Measurements from ENCODE around the gene PALLD. TPM values are rescaled to one million over a fixed set of nuclear protein-coding genes. Genes with fewer than 3 reads are reported as not detected.

The PALLD gene
- total RNA-seq, 2 experiments from 2014 or later: 1.5 to 3.7 TPM

DNA sequence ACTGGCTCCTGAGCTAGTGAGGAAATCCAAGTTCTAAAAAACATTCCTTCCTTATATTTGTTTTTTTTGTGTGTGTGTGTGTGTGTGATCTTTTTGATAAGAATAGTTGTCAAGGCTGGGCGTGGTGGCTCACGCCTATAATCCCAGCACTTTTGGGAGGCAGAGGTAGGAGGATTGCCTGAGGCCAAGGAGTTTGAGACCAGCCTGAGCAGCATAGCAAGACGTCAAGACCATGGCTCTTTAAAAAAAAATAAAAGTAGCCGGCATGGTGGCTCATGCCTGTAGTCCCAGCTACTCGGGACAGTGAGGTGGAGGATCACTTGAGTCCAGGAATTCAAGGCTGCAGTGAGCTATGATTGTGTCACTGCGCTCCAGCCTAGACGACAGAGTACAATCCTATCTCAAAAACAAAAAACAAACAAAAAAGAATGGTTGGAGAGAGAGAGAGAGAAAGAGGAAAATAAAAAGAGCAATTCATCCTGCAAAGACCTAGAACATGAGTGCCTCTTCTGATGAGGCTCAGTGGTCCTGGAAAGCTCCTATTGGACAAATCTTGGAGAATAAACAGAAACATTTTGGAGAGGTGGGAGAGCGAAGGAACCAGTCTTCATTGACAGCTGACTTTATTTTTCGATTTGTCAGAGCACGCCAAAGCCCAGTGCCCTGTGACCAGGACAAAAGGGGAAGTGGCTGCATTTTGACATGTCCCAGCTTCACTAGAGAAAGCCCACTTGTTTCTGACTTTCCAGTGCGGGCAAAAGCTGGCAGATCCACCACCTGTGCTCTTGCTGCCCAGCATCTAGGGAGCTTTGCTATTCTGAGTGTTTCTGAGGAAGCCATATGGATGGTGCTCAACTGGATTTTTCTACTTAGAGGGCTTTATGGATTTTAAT lies 244.7 kb downstream of the PALLD start:
- Mint-ChIP-seq H3K4me3 (no peak overlapping the region), H3K9me3 (ENCODE audit: low read depth) (no peaks in the 10 kb centered on the region), H3K4me1 (no peaks in the 10 kb centered on the region), H3K36me3 (no peaks in the 10 kb centered on the region), H3K27ac (no peak overlapping the region), H3K27me3 (peaks cover 37% of the 10 kb centered on the region)
- CTCF ChIA-PET: no interaction called here
- DNase-seq: no peak
- no peak for ATAC-seq

- H3K4me3 Mint-ChIP-seq: no peak overlapping the region
- H3K27me3 Mint-ChIP-seq: peaks cover 39% of the 10 kb centered on the region
- DNase-seq (no peak), ATAC-seq (no peak)
- no peaks in the 10 kb centered on the region for H3K36me3 Mint-ChIP-seq
- H3K4me1 Mint-ChIP-seq: no peaks in the 10 kb centered on the region
- CTCF ChIA-PET: no interaction called here
- H3K27ac Mint-ChIP-seq: no peak overlapping the region
- no peaks in the 10 kb centered on the region for H3K9me3 Mint-ChIP-seq (ENCODE audit: low read depth)
These were observed 246.3 kb downstream of the PALLD start for GRCh38 chr4:168743131-168743530.

DNA sequence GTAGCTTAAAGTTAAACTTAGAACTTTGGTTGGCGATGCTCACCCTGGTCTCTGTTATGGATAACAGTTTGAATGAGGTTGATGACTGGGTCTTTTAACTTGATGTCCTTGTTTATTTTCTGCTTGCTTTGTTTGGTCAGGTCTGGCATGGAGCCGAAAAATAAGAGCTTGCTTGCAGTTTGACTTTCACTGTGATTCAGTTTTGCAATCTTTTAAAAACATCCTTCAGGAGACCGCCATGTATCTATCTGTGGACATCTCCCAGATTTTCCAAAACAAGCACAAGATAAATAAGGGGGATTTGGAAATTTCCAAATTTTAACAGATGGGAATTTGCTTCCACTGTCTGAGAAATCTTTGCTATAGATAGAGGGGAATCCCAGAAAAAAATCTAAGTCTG lies 246.7 kb downstream of the PALLD start:
- CTCF ChIA-PET: no interaction called here
- H3K9me3 Mint-ChIP-seq (ENCODE audit: low read depth): no peaks in the 10 kb centered on the region
- no peaks in the 10 kb centered on the region for H3K36me3 Mint-ChIP-seq
- H3K4me3 Mint-ChIP-seq: no peak overlapping the region
- H3K4me1 Mint-ChIP-seq: no peaks in the 10 kb centered on the region
- H3K27me3 Mint-ChIP-seq: peaks cover 39% of the 10 kb centered on the region
- DNase-seq: no peak
- no peak overlapping the region for H3K27ac Mint-ChIP-seq
- ATAC-seq: no peak

- no peak overlapping the region for H3K27ac Mint-ChIP-seq
- DNase-seq (no peak), ATAC-seq (no peak)
- CTCF ChIA-PET: no interaction called here
- H3K36me3 Mint-ChIP-seq: no peaks in the 10 kb centered on the region
- peaks cover 38% of the 10 kb centered on the region for H3K27me3 Mint-ChIP-seq
- no peaks in the 10 kb centered on the region for H3K9me3 Mint-ChIP-seq (ENCODE audit: low read depth)
- no peak overlapping the region for H3K4me3 Mint-ChIP-seq
- no peaks in the 10 kb centered on the region for H3K4me1 Mint-ChIP-seq
These were observed 247.2 kb downstream of the PALLD start for GRCh38 chr4:168744021-168744420.

GRCh38 chr4:168748807-168749206 lies 252.0 kb downstream of the PALLD start:
- peaks cover 12% of the 10 kb centered on the region for H3K27me3 Mint-ChIP-seq
- CTCF ChIA-PET: no interaction called here
- ATAC-seq (no peak), DNase-seq (no peak)
- no peaks in the 10 kb centered on the region for H3K36me3 Mint-ChIP-seq
- no peaks in the 10 kb centered on the region for H3K9me3 Mint-ChIP-seq (ENCODE audit: low read depth)
- no peak overlapping the region for H3K4me3 Mint-ChIP-seq
- no peak overlapping the region for H3K27ac Mint-ChIP-seq
- H3K4me1 Mint-ChIP-seq: no peaks in the 10 kb centered on the region

GRCh38 chr4:168751263-168752225 lies 254.7 kb downstream of the PALLD start:
- H3K27ac Mint-ChIP-seq: no peak overlapping the region
- CTCF ChIA-PET: no interaction called here
- no peak overlapping the region for H3K4me3 Mint-ChIP-seq
- H3K4me1 Mint-ChIP-seq: peaks cover 3% of the 10 kb centered on the region
- DNase-seq (no peak), ATAC-seq (no peak)
- no peaks in the 10 kb centered on the region for H3K9me3 Mint-ChIP-seq (ENCODE audit: low read depth)
- H3K27me3 Mint-ChIP-seq: peaks cover 9% of the 10 kb centered on the region
- no peaks in the 10 kb centered on the region for H3K36me3 Mint-ChIP-seq

DNA sequence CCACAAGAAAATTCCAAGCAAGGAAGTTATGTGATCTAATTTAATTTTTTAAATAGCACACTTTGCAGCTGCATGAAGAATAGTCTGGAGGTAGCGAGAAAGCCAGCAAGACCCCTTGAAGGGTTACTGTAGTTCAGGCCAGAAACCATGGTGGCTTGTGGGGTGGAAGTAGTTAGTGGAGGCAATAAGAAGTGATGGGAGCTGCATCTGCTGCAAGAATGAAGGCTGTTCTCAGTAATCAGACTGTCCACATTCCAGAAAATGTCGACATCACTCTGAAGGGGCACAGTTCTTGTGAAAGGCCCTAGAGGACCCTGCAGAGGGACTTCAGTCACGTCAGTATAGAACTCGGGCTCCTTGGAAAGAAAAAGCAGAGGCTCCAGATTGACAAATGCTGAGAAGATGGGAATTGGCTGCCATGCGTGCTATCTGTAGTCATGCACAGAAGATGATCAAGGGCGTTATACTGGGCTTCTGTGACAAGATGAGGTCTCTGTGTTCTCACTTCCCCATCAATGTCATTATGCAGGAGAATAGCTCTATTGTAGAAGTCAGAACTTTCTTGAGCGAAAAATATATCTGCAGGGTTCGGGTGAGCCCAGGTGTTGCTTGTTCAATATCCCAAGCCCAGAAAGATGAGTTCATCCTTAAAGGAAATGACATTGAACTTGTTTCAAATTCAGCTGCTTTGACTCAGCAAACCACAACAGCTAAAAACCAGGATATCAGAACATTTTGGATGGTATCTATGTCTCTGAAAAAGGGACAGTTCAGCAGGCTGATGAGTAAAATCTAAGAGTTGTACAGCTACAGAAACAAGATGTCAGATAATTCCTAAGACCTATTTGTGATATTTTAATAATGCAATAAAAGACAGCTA lies 259.0 kb downstream of the PALLD start:
- H3K36me3 Mint-ChIP-seq: no peaks in the 10 kb centered on the region
- CTCF ChIA-PET: no interaction called here
- H3K27me3 Mint-ChIP-seq: peaks cover 11% of the 10 kb centered on the region
- no peaks in the 10 kb centered on the region for H3K9me3 Mint-ChIP-seq (ENCODE audit: low read depth)
- H3K4me1 Mint-ChIP-seq: peaks cover 13% of the 10 kb centered on the region
- no peak for DNase-seq
- H3K4me3 Mint-ChIP-seq: no peak overlapping the region
- H3K27ac Mint-ChIP-seq: no peak overlapping the region
- ATAC-seq: no peak

DNA sequence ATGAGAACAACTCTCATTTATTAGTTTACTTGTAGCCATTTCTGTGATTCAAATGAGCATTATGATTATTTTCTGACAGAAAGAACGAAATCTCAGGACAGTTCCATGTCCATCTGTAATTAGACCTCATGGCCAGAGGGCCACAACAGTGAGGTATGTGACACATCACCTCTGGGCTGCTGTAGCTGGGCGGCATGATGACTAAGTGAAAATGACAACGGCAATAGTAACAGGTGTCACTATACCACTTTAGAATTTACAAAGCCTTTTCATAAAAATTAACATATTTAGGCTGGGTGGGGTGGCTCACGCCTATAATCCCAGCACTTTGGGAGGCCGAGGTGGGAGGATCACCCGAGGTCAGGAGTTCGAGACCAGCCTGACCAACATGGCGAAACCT lies 260.6 kb downstream of the PALLD start:
- Mint-ChIP-seq H3K36me3 (no peaks in the 10 kb centered on the region), H3K9me3 (ENCODE audit: low read depth) (no peaks in the 10 kb centered on the region), H3K4me1 (peaks cover 13% of the 10 kb centered on the region), H3K27ac (no peak overlapping the region), H3K4me3 (no peak overlapping the region), H3K27me3 (peaks cover 9% of the 10 kb centered on the region)
- DNase-seq (no peak), ATAC-seq (no peak)
- CTCF ChIA-PET: interaction anchor here (0.6 kb wide), 1 partner anchor 326 kb away, joined by 3 read pairs; no protein-coding TSS in a partner anchor

- ATAC-seq (no peak), DNase-seq (no peak)
- Mint-ChIP-seq H3K9me3 (ENCODE audit: low read depth) (no peaks in the 10 kb centered on the region), H3K4me3 (no peak overlapping the region), H3K27ac (no peak overlapping the region), H3K36me3 (no peaks in the 10 kb centered on the region), H3K27me3 (peaks cover 9% of the 10 kb centered on the region), H3K4me1 (peaks cover 13% of the 10 kb centered on the region)
- CTCF ChIA-PET: no interaction called here
These were observed 261.6 kb downstream of the PALLD start for GRCh38 chr4:168758351-168758876.

DNA sequence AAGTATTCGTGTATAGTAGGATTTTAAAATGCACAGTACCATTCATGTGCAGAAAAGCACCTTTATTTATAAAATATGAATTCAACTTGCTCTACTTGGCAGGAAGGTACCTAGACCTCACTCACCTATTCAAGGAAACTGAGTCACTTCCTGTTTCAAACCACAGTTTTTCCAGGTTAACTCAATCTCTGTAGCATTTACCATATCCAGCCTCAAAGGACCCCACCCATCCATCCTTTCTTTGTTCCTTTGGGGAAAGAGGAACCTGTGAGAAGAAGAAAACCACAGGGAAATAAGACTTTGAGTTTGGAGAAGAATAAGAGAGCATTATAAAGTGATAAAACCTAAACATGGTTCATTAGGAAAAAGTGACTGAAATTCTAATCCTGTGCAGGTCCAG lies 262.5 kb downstream of the PALLD start:
- CTCF ChIA-PET: no interaction called here
- Mint-ChIP-seq H3K36me3 (no peaks in the 10 kb centered on the region), H3K4me3 (no peak overlapping the region), H3K9me3 (ENCODE audit: low read depth) (no peaks in the 10 kb centered on the region), H3K27me3 (peaks cover 8% of the 10 kb centered on the region), H3K4me1 (peaks cover 13% of the 10 kb centered on the region), H3K27ac (no peak overlapping the region)
- no peak for ATAC-seq
- no peak for DNase-seq

- peaks cover 13% of the 10 kb centered on the region for H3K4me1 Mint-ChIP-seq
- no peaks in the 10 kb centered on the region for H3K36me3 Mint-ChIP-seq
- H3K4me3 Mint-ChIP-seq: no peak overlapping the region
- CTCF ChIA-PET: no interaction called here
- H3K27me3 Mint-ChIP-seq: peaks cover 8% of the 10 kb centered on the region
- no peaks in the 10 kb centered on the region for H3K9me3 Mint-ChIP-seq (ENCODE audit: low read depth)
- no peak overlapping the region for H3K27ac Mint-ChIP-seq
- ATAC-seq (no peak), DNase-seq (no peak)
These were observed 263.2 kb downstream of the PALLD start for GRCh38 chr4:168759959-168760527.

DNA sequence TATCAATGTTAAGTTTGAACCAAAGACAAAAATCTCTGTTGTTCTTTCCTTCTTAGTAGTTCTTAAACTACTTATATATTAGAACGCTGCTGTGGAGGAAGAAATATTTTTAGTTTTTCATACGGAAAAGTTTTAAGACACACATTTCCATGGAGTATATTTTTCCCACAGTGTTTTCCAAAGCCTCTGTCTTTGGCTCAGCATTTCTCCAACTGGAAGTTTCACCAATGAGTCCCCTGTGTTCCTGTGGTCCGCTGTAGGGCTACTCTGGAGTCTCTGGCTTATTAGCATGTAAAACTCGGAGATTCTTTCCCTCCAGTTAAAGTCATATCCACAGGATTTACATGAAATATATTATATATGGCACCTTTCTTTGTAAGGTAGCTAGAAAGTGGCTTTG lies 264.2 kb downstream of the PALLD start:
- CTCF ChIA-PET: no interaction called here
- H3K27ac Mint-ChIP-seq: no peak overlapping the region
- H3K4me1 Mint-ChIP-seq: peaks cover 13% of the 10 kb centered on the region
- no peak for DNase-seq
- H3K27me3 Mint-ChIP-seq: peaks cover 9% of the 10 kb centered on the region
- H3K36me3 Mint-ChIP-seq: no peaks in the 10 kb centered on the region
- ATAC-seq: no peak
- no peaks in the 10 kb centered on the region for H3K9me3 Mint-ChIP-seq (ENCODE audit: low read depth)
- no peak overlapping the region for H3K4me3 Mint-ChIP-seq

GRCh38 chr4:168765322-168765721 lies 268.5 kb downstream of the PALLD start:
- Mint-ChIP-seq H3K4me1 (no peaks in the 10 kb centered on the region), H3K9me3 (ENCODE audit: low read depth) (no peaks in the 10 kb centered on the region), H3K27me3 (peaks cover 7% of the 10 kb centered on the region), H3K36me3 (no peaks in the 10 kb centered on the region), H3K27ac (no peak overlapping the region), H3K4me3 (no peak overlapping the region)
- ATAC-seq: no peak
- CTCF ChIA-PET: no interaction called here
- DNase-seq: no peak

Data from activated CD8-positive, alpha-beta memory T cell treated with anti-CD3 and anti-CD28 coated beads, Interleukin-2, amount 10 ng/mL, durations not matched to agents 7 days and 5 days (primary cell).